Effector CD4-positive, alpha-beta T cell (primary cell): ENCODE data around the gene ATXN1.

Source experiments
- DNase-seq: peaks from one replicate; pipeline ENCODE4 v3.0.0-alpha.2; 2020

The ATXN1 gene

GRCh38 chr6:16519265-16520242 is 241.7 kb downstream of the ATXN1 start:
- no peak for DNase-seq

GRCh38 chr6:16518265-16518664 is 243.0 kb downstream of the ATXN1 start:
- no peak for DNase-seq

- no peak for DNase-seq
Measured at GRCh38 chr6:16514249-16514648, 247.0 kb downstream of the ATXN1 start.

- no peak for DNase-seq
Measured at GRCh38 chr6:16512544-16513290, 248.5 kb downstream of the ATXN1 start.

- peak; percentile 47 for DNase-seq
Measured at GRCh38 chr6:16511723-16512489, 249.4 kb downstream of the ATXN1 start.

GRCh38 chr6:16511040-16511660 is 250.1 kb downstream of the ATXN1 start:
- no peak for DNase-seq

- no peak for DNase-seq
Measured at GRCh38 chr6:16510245-16510644, 251.0 kb downstream of the ATXN1 start.

- DNase-seq: no peak
Measured at GRCh38 chr6:16508959-16509358, 252.3 kb downstream of the ATXN1 start.

GRCh38 chr6:16505711-16506357 is 255.4 kb downstream of the ATXN1 start:
- no peak for DNase-seq

GRCh38 chr6:16504609-16505008 is 256.7 kb downstream of the ATXN1 start:
- no peak for DNase-seq

- DNase-seq: no peak
Measured at GRCh38 chr6:16503970-16504415, 257.3 kb downstream of the ATXN1 start.

GRCh38 chr6:16503241-16503775 is 258.0 kb downstream of the ATXN1 start:
- no peak for DNase-seq

GRCh38 chr6:16498957-16499356 is 262.3 kb downstream of the ATXN1 start:
- DNase-seq: no peak

GRCh38 chr6:16498237-16498636 is 263.0 kb downstream of the ATXN1 start:
- no peak for DNase-seq

GRCh38 chr6:16496991-16497801 is 264.1 kb downstream of the ATXN1 start:
- DNase-seq: no peak

- DNase-seq: no peak
Measured at GRCh38 chr6:16496210-16496609, 265.1 kb downstream of the ATXN1 start.

- no peak for DNase-seq
Measured at GRCh38 chr6:16494793-16495192, 266.5 kb downstream of the ATXN1 start.

GRCh38 chr6:16493802-16494201 is 267.5 kb downstream of the ATXN1 start:
- DNase-seq: no peak

- no peak for DNase-seq
Measured at GRCh38 chr6:16493112-16493511, 268.1 kb downstream of the ATXN1 start.

GRCh38 chr6:16491666-16492313 is 269.5 kb downstream of the ATXN1 start:
- DNase-seq: no peak
